SK-N-DZ (cell line): ENCODE measurements around the gene SPAG5. TPM values are rescaled to one million over a fixed set of nuclear protein-coding genes. Genes with fewer than 3 reads are reported as not detected.

Experiments used
- DNase-seq: peaks from one replicate; pipeline ENCODE4 v3.0.0-alpha.2; 2015; ENCODE audit warnings: low spot score
- polyA plus RNA-seq, 2 experiments: library from polyadenylated mRNA; depleted of rRNA; stranded (reverse); fragments of >200 nt; gene quantifications; 2 replicates each; pipeline ENCODE4 v1.2.3, GENCODE V29; 2014

SPAG5 gene
- polyA plus RNA-seq (2014; cell fraction: cytosol; rRNA removed) = 145 and 193 TPM in 2 replicates
- 726 and 841 TPM in 2 replicates for polyA plus RNA-seq (2014; cell fraction: nucleus; rRNA removed)

- DNase-seq = peak; percentile 96
Measured at GRCh38 chr17:28598799-28599310, at the start of gene SPAG5. SPAG5 (minus strand) TSS chr17:28599025; CDS start chr17:28598946, 79 bp downstream.

- DNase-seq = no peak
Measured at GRCh38 chr17:28646039-28646754, 47.4 kb upstream of the SPAG5 start.

GRCh38 chr17:28645576-28645939 is 46.7 kb upstream of the SPAG5 start:
- peak; percentile 20 for DNase-seq

GRCh38 chr17:28644787-28645575 is 46.2 kb upstream of the SPAG5 start, which contains the start of gene BLTP2:
BLTP2 (minus strand) TSS chr17:28645158; CDS start chr17:28645056, 102 bp downstream.
- peak; percentile 94 for DNase-seq

GRCh38 chr17:28643983-28644786 is 45.4 kb upstream of the SPAG5 start:
- peak; percentile 57 for DNase-seq

- DNase-seq = no peak
Measured at GRCh38 chr17:28641579-28641978, 42.8 kb upstream of the SPAG5 start.

GRCh38 chr17:28635506-28635905 is 36.7 kb upstream of the SPAG5 start:
- DNase-seq = no peak

GRCh38 chr17:28634206-28634865 is 35.5 kb upstream of the SPAG5 start:
- DNase-seq = no peak

GRCh38 chr17:28626818-28627217 is 28.0 kb upstream of the SPAG5 start:
- no peak for DNase-seq

- no peak for DNase-seq
Measured at GRCh38 chr17:28624148-28624547, 25.3 kb upstream of the SPAG5 start.

- DNase-seq = no peak
Measured at GRCh38 chr17:28623696-28624095, 24.9 kb upstream of the SPAG5 start.

GRCh38 chr17:28622186-28622585 is 23.4 kb upstream of the SPAG5 start:
- DNase-seq = no peak

GRCh38 chr17:28620010-28620409 is 21.2 kb upstream of the SPAG5 start:
- DNase-seq = no peak

- no peak for DNase-seq
Measured at GRCh38 chr17:28618464-28618863, 19.6 kb upstream of the SPAG5 start.

- DNase-seq = no peak
Measured at GRCh38 chr17:28616281-28616680, 17.5 kb upstream of the SPAG5 start.

- DNase-seq = no peak
Measured at GRCh38 chr17:28615260-28615940, 16.6 kb upstream of the SPAG5 start.

- no peak for DNase-seq
Measured at GRCh38 chr17:28613931-28614381, 15.1 kb upstream of the SPAG5 start, which contains the start of gene RSKR. RSKR (minus strand) TSS chr17:28614185; CDS start chr17:28614161, 24 bp downstream.

GRCh38 chr17:28612936-28613872 is 14.4 kb upstream of the SPAG5 start:
- peak; percentile 58 for DNase-seq

- no peak for DNase-seq
Measured at GRCh38 chr17:28612531-28612930, 13.7 kb upstream of the SPAG5 start.
